ENCODE measurements around the gene DHX16. TPM values are rescaled to one million over a fixed set of nuclear protein-coding genes. Genes with fewer than 3 reads are reported as not detected.

The DHX16 gene
- total and polyA plus RNA-seq, 8 donors = 23.8 to 43.4 (median 40.0) TPM

- no peak for TF ChIP-seq CTCF (IDR thresholded peaks at IDR 0.05)
- no peaks in the 10 kb centered on the region for H3K9me3 ChIP-seq
- ATAC-seq = no peak
- peaks cover 21 to 51% of the 10 kb centered on the region in 2 donors for H3K4me1 ChIP-seq
- DNase-seq = no peak
- H3K36me3 ChIP-seq = peaks cover 0 to 49% of the 10 kb centered on the region in 2 donors
- peak overlapping the region; percentile 53 to 91 for H3K4me3 ChIP-seq
- intact Hi-C loops (cut with DNase I) = loop anchor here in 1 of 2 donors (10.0 kb wide), 1 partner anchor 51 kb away; no protein-coding TSS in a partner anchor
- H3K27me3 ChIP-seq = no peaks in the 10 kb centered on the region
- peak overlapping the region; percentile 96 to 97 for H3K27ac ChIP-seq
Observed at GRCh38 chr6:30683183-30683979, 10.6 kb upstream of the DHX16 start.

GRCh38 chr6:30682143-30683117 is 9.6 kb upstream of the DHX16 start:
- peak in 3 of 4 donors; percentile 68 to 95 (median 90) for DNase-seq
- no peaks in the 10 kb centered on the region for H3K9me3 ChIP-seq
- H3K27me3 ChIP-seq = no peaks in the 10 kb centered on the region
- H3K27ac ChIP-seq = peak overlapping the region; percentile 96 to 97
- TF ChIP-seq CTCF (IDR thresholded peaks at IDR 0.05) = no peak
- peak; percentile 37 for ATAC-seq
- H3K4me1 ChIP-seq = peaks cover 13 to 49% of the 10 kb centered on the region in 2 donors
- intact Hi-C loops (cut with DNase I) = loop anchor here in 1 of 2 donors (10.0 kb wide), 1 partner anchor 52 kb away; no protein-coding TSS in a partner anchor
- peaks cover 0 to 58% of the 10 kb centered on the region in 2 donors for H3K36me3 ChIP-seq
- H3K4me3 ChIP-seq = peak overlapping the region; percentile 53 to 91

GRCh38 chr6:30681766-30682142 is 8.9 kb upstream of the DHX16 start:
- Histone ChIP-seq H3K27ac (peak overlapping the region; percentile 96 to 97), H3K4me3 (peak overlapping the region; percentile 53 to 91), H3K27me3 (no peaks in the 10 kb centered on the region), H3K9me3 (no peaks in the 10 kb centered on the region), H3K4me1 (peaks cover 13 to 47% of the 10 kb centered on the region in 2 donors), H3K36me3 (peaks cover 0 to 65% of the 10 kb centered on the region in 2 donors)
- ATAC-seq = no peak
- intact Hi-C loops (cut with DNase I) = loop anchor here in 1 of 2 donors (10.0 kb wide), 1 partner anchor 53 kb away; no protein-coding TSS in a partner anchor
- no peak for DNase-seq
- no peak for TF ChIP-seq CTCF (IDR thresholded peaks at IDR 0.05)

GRCh38 chr6:30679765-30680535 is 7.1 kb upstream of the DHX16 start:
- DNase-seq = no peak
- no peak for TF ChIP-seq CTCF (IDR thresholded peaks at IDR 0.05)
- intact Hi-C loops (cut with DNase I) = loop anchor here (2.0 to 10.0 kb wide), 2 partner anchors 43 to 55 kb away; no protein-coding TSS in a partner anchor
- no peaks in the 10 kb centered on the region for H3K9me3 ChIP-seq
- no peak for ATAC-seq
- H3K27me3 ChIP-seq = no peaks in the 10 kb centered on the region
- H3K36me3 ChIP-seq = peaks cover 0 to 72% of the 10 kb centered on the region in 2 donors
- H3K4me1 ChIP-seq = peaks cover 13 to 47% of the 10 kb centered on the region in 2 donors
- H3K27ac ChIP-seq = peak overlapping the region; percentile 26 to 97
- peak overlapping the region in 1 of 2 donors; percentile 91 for H3K4me3 ChIP-seq
